SK-N-MC (cell line): ENCODE results near the gene PRTG.

Source experiments
- EZH2 ChIP-seq: fragments of 200-600 bp; sonication (generic); IDR thresholded peaks from one replicate; pipeline ENCODE4 v1.6.1; 2017; ENCODE audit warnings: antibody characterized with exemption
- FOXP2 ChIP-seq: optimal IDR thresholded peaks from 2 replicates; pipeline ENCODE3; 2011; ENCODE audit warnings: mild to moderate bottlenecking, moderate library complexity; ENCODE audit not compliant: insufficient read depth; ENCODE audit errors: extremely low read length, control extremely low read depth
- POLR2AphosphoS5 ChIP-seq: IDR thresholded peaks from 2 replicates; pipeline ENCODE4 v1.6.1; 2012; ENCODE audit warnings: mild to moderate bottlenecking, low read depth, low read length, borderline replicate concordance

- no peak for TF ChIP-seq POLR2AphosphoS5
- TF ChIP-seq EZH2: no peak
- no peak for TF ChIP-seq FOXP2
Measured at GRCh38 chr15:55742927-55743728, at the start of gene PRTG.
